Left ventricle myocardium inferior (tissue), 1 donor: ENCODE results near the gene RNMT. TPM values are rescaled to one million over a fixed set of nuclear protein-coding genes. Genes with fewer than 3 reads are reported as not detected.

Experiments used
- DNase-seq: peaks from one replicate; pipeline ENCODE4 v3.0.0-alpha.2; 2020
- H3K27ac ChIP-seq: fragments of 200-600 bp; replicated peaks from 2 replicates; pipeline ENCODE4 v1.8.0; 2021
- H3K27me3 ChIP-seq: fragments of 200-600 bp; 2 replicates; pipeline ENCODE4 v1.8.0; 2021; ENCODE audit warnings: low read depth
- H3K36me3 ChIP-seq: fragments of 200-600 bp; 2 replicates; pipeline ENCODE4 v1.8.0; 2021
- H3K4me1 ChIP-seq: fragments of 200-600 bp; 2 replicates; pipeline ENCODE4 v1.8.0; 2021
- H3K4me3 ChIP-seq: fragments of 200-600 bp; 2 replicates; pipeline ENCODE4 v1.8.0; 2021; ENCODE audit warnings: mild to moderate bottlenecking, moderate library complexity
- H3K9me3 ChIP-seq: fragments of 200-600 bp; replicated peaks from 2 replicates; pipeline ENCODE4 v1.8.0; 2021
- intact Hi-C: fragments of 100-400 bp; cut with micrococcal nuclease; formaldehyde crosslinking; loops from one replicate; pipeline ENCODE4 v1.11.0; 2022
- total RNA-seq: library from RNA; stranded (reverse); fragmentation: NEBNext Ultra II Directional; extraction: Animal tissue kit (Norgen Biotek cat#: 25700); gene quantifications from one replicate; pipeline ENCODE4 v1.2.1, GENCODE V29; 2021
- TF ChIP-seq, protein P1 (sequence below): fragments of 200-600 bp; IDR thresholded peaks from 2 replicates; pipeline ENCODE4 v1.8.0; 2021; ENCODE audit warnings: antibody characterized with exemption, mild to moderate bottlenecking, borderline replicate concordance
- donor health status: DM: no; HTN: yes; CAD: no; lungs with severe emphysema.

RNMT gene
- total RNA-seq, 1 donor from 2014 or later = 24.2 TPM

DNA sequence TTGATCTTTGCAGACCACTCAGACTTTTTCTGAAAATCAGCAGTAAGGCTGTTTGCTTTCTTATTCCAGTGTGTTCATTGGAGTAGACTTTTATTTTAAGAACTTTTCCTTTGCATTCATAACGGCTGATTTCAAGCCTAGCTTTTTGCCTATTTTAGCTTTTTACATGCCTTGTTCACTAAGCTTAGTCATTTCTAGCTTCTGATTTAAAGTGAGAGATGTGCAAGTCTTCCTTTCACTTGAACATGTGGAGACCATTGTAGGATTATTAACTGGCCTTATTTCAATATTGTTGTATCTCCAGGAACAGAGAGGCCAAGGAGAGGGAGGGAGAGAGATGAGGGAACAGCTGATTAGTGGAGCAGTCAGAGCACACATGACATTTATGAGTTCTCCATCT is 32.1 kb downstream of the RNMT start:
- TF ChIP-seq, protein P1, sequence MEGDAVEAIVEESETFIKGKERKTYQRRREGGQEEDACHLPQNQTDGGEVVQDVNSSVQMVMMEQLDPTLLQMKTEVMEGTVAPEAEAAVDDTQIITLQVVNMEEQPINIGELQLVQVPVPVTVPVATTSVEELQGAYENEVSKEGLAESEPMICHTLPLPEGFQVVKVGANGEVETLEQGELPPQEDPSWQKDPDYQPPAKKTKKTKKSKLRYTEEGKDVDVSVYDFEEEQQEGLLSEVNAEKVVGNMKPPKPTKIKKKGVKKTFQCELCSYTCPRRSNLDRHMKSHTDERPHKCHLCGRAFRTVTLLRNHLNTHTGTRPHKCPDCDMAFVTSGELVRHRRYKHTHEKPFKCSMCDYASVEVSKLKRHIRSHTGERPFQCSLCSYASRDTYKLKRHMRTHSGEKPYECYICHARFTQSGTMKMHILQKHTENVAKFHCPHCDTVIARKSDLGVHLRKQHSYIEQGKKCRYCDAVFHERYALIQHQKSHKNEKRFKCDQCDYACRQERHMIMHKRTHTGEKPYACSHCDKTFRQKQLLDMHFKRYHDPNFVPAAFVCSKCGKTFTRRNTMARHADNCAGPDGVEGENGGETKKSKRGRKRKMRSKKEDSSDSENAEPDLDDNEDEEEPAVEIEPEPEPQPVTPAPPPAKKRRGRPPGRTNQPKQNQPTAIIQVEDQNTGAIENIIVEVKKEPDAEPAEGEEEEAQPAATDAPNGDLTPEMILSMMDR = no peak
- intact Hi-C loops = no loop called here
- no peaks in the 10 kb centered on the region for H3K9me3 ChIP-seq
- peaks cover 23% of the 10 kb centered on the region for H3K4me1 ChIP-seq
- no peak for DNase-seq
- no peak overlapping the region for H3K27ac ChIP-seq
- peaks cover 65% of the 10 kb centered on the region for H3K36me3 ChIP-seq
- no peak overlapping the region for H3K4me3 ChIP-seq
- H3K27me3 ChIP-seq = no peaks in the 10 kb centered on the region

DNA sequence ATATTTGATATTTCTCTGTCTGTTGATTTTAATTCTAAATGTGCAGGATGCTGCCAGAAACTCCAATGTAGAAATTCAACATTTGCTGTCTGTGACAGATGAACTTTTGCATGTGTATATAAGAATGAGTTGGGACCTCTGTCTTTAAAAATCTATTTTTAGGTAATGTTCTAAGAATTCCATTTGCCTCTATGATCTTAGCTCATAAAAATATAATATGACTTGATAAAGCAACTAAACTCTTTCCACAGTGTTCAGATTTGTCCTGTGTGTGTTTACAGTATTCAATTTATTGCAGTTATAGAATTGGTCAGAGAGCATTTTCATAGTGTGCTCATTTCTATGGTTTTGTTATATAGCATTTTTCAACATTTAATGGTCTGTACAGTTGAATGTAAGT is 33.6 kb downstream of the RNMT start:
- peaks cover 57% of the 10 kb centered on the region for H3K36me3 ChIP-seq
- no peak overlapping the region for H3K4me3 ChIP-seq
- intact Hi-C loops = no loop called here
- H3K4me1 ChIP-seq = peaks cover 23% of the 10 kb centered on the region
- H3K9me3 ChIP-seq = no peaks in the 10 kb centered on the region
- no peak for DNase-seq
- H3K27me3 ChIP-seq = no peaks in the 10 kb centered on the region
- TF ChIP-seq, protein P1 = no peak
- H3K27ac ChIP-seq = no peak overlapping the region

DNA sequence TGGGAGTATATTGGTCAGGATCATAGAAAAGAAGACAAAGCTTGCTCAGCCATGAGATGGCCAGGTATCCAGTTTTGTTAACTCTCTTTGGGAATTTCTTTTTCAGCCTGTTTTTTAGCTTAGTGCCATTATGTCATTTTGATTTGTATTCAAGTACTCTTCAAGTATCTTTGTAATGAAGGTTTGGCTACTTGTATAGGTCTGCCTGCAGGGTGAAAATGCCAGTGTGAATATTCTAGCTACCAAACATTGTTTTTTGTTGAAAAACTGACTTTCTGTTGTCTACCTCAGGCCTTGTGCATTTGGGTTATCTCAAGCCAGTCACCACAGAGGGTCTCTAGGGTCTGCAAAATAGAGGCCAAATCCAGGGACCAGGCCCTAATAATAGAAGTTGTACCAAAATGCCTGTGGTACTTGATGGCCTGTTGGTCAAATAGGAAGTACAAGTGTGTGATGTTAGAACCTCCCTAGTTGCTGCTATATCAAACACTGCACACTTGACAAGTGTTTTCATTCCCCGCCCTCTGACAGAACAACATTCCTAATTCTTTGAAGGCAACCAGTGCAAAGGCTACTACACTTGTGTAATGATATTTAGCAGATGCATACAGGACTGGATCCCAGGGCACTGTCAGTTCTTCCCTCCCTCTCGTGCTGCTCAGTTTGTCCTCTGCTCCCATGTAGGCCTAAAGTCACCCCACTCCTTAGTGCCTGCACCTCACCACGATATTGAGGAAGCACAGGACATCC is 36.4 kb downstream of the RNMT start:
- intact Hi-C loops = no loop called here

DNA sequence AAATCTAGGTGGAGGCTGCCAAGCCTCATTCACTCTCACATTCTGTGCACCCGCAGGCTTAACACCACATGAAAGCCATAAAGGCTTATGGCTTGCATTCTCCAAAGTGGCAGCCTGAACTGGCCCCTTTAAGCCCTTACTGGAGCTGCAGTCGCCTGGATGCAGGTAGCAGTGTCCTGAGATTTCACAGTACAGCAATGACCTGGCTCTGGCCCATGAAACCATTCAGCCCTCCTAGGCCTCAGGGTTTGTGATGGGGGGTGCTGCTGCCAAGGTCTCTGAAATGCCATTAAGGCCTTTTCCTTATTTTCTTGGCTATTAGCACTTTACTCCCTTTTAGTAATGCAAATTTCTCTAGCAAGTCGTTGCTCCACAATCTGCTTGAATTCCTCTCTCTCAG is 48.6 kb downstream of the RNMT start:
- Histone ChIP-seq H3K36me3 (no peaks in the 10 kb centered on the region), H3K4me1 (no peaks in the 10 kb centered on the region), H3K9me3 (peaks cover 2% of the 10 kb centered on the region), H3K27ac (no peak overlapping the region), H3K4me3 (no peak overlapping the region), H3K27me3 (no peaks in the 10 kb centered on the region)
- TF ChIP-seq, protein P1 = no peak
- intact Hi-C loops = no loop called here
- DNase-seq = no peak

More for the DNA sequence above, 36.4 kb downstream of the RNMT start:
- Histone ChIP-seq H3K9me3 (peaks cover 24% of the 10 kb centered on the region), H3K27me3 (no peaks in the 10 kb centered on the region), H3K36me3 (peaks cover 31% of the 10 kb centered on the region), H3K4me3 (no peak overlapping the region), H3K27ac (peak overlapping the region; percentile 74), H3K4me1 (peaks cover 15% of the 10 kb centered on the region)
- TF ChIP-seq, protein P1 = no peak
- DNase-seq = no peak

DNA sequence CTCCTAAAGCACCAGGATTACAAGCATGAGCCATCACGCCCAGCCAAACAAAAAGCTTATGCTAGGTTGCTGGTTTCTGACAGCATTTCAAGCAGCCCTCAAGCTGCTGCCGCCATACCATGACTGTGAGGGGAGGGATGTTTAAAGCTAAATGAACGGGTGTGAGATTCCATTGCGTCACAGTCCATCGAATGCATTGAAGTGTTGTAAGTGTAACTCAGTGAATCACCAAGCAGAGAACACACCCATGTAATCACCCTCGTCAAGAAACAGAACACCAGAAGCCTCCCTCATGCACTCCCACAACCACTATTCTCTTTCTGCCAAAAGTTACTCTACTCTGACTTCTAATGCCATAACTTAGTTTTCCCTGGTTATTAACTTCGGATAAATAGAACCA is 64.7 kb downstream of the RNMT start:
- Histone ChIP-seq H3K4me3 (no peak overlapping the region), H3K27ac (no peak overlapping the region), H3K27me3 (no peaks in the 10 kb centered on the region), H3K9me3 (peaks cover 14% of the 10 kb centered on the region), H3K36me3 (no peaks in the 10 kb centered on the region), H3K4me1 (no peaks in the 10 kb centered on the region)
- DNase-seq = no peak
- TF ChIP-seq, protein P1 = no peak
- intact Hi-C loops = no loop called here
